Measurements from ENCODE around the gene ATPAF2.

DNA sequence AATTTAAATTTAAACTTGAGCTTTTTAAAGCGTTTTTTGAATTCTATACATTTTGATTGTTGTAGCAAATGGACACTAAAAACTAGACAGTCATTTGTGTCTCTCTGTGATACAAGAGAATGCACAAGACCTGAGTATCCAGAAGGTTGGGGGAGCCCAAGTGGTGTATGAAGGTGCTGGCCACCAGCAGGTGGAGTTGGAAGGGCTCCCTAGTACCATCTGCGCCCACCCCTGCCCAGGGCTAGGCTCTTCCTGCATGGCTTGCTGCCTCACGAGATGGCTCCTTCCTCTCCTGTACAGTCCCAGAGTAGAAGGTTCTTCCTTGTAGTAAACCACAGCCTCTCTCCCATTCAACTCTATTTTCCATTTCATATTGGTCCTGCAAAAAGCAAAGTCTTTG lies 17.2 kb upstream of the ATPAF2 start:
- TF ChIP-seq POLR2A (IDR thresholded peaks at IDR 0.05), result no peak
- TF ChIP-seq, protein P1, sequence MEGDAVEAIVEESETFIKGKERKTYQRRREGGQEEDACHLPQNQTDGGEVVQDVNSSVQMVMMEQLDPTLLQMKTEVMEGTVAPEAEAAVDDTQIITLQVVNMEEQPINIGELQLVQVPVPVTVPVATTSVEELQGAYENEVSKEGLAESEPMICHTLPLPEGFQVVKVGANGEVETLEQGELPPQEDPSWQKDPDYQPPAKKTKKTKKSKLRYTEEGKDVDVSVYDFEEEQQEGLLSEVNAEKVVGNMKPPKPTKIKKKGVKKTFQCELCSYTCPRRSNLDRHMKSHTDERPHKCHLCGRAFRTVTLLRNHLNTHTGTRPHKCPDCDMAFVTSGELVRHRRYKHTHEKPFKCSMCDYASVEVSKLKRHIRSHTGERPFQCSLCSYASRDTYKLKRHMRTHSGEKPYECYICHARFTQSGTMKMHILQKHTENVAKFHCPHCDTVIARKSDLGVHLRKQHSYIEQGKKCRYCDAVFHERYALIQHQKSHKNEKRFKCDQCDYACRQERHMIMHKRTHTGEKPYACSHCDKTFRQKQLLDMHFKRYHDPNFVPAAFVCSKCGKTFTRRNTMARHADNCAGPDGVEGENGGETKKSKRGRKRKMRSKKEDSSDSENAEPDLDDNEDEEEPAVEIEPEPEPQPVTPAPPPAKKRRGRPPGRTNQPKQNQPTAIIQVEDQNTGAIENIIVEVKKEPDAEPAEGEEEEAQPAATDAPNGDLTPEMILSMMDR (IDR thresholded peaks at IDR 0.05), result no peak
